HL-60 (cell line): ENCODE results near the gene MEF2A.

Source experiments
- DNase-seq, 2 experiments: peaks; one replicate each; pipeline ENCODE4 v3.0.0-alpha.2; 2010 to 2020; ENCODE audit warnings: low read depth in 1 of 2, low spot score in 1 of 2
- H3K27ac ChIP-seq: fragments of 250-450 bp; sonication (Bioruptor Pico); replicated peaks from 2 replicates; pipeline ENCODE4 v1.5.1; 2020; ENCODE audit warnings: mild to moderate bottlenecking, moderate library complexity
- H3K27me3 ChIP-seq: fragments of 250-450 bp; sonication (Bioruptor Pico); 2 replicates; pipeline ENCODE4 v1.5.1; 2021; ENCODE audit warnings: mild to moderate bottlenecking, moderate library complexity; ENCODE audit not compliant: insufficient read depth, poor library complexity, severe bottlenecking
- H3K4me3 ChIP-seq: replicated peaks from 2 replicates; pipeline ENCODE4 v1.5.1; 2011; ENCODE audit warnings: mild to moderate bottlenecking, control low read depth, low read length; ENCODE audit not compliant: insufficient read depth
- CTCF ChIP-seq: IDR thresholded peaks from one replicate; pipeline ENCODE4 v1.5.1; 2011; ENCODE audit warnings: low read length, control low read depth, inconsistent platforms; ENCODE audit not compliant: insufficient read depth
- GABPA ChIP-seq: IDR thresholded peaks from 2 replicates; pipeline ENCODE4 v1.6.1; 2012; ENCODE audit warnings: low read depth
- POLR2AphosphoS5 ChIP-seq: IDR thresholded peaks from 2 replicates; pipeline ENCODE4 v1.6.1; 2012; ENCODE audit warnings: low read depth
- REST ChIP-seq: IDR thresholded peaks from 2 replicates; pipeline ENCODE4 v1.6.1; 2012; ENCODE audit warnings: low read depth; ENCODE audit not compliant: insufficient replicate concordance
- SPI1 ChIP-seq: IDR thresholded peaks from 2 replicates; pipeline ENCODE4 v1.6.1; 2012; ENCODE audit warnings: low read depth, mild to moderate bottlenecking, borderline replicate concordance

MEF2A gene

GRCh38 chr15:99721104-99721778 lies 155.5 kb downstream of the MEF2A start:
- no peak for DNase-seq
- Histone ChIP-seq H3K27me3 (no peaks in the 10 kb centered on the region), H3K27ac (no peak overlapping the region), H3K4me3 (no peak overlapping the region)
- TF ChIP-seq POLR2AphosphoS5 (no peak), SPI1 (no peak), GABPA (no peak), REST (no peak), CTCF (no peak)

- no peaks in the 10 kb centered on the region for H3K27me3 ChIP-seq
- TF ChIP-seq POLR2AphosphoS5 (no peak), SPI1 (no peak), CTCF (no peak), GABPA (no peak), REST (no peak)
- no peak overlapping the region for H3K4me3 ChIP-seq
- H3K27ac ChIP-seq, result no peak overlapping the region
- DNase-seq, result no peak
Measured at GRCh38 chr15:99721896-99722295, 156.1 kb downstream of the MEF2A start.

- H3K27me3 ChIP-seq, result no peaks in the 10 kb centered on the region
- no peak for DNase-seq
- no peak overlapping the region for H3K27ac ChIP-seq
- H3K4me3 ChIP-seq, result no peak overlapping the region
- no peak for TF ChIP-seq CTCF
- no peak for TF ChIP-seq GABPA
- no peak for TF ChIP-seq POLR2AphosphoS5
- no peak for TF ChIP-seq REST
- no peak for TF ChIP-seq SPI1
Measured at GRCh38 chr15:99722406-99722805, 156.6 kb downstream of the MEF2A start.
